Astrocyte of the hippocampus (primary cell): ENCODE measurements around the gene MAD2L2.
A peak's percentile ranks its signal among the peaks of the same experiment; 100 is the strongest.

Experiments
- DNase-seq: peaks from one replicate; pipeline ENCODE4 v3.0.0; 2011; ENCODE audit warnings: low read depth, low spot score

MAD2L2 gene

GRCh38 chr1:11704691-11705475 lies 23.9 kb upstream of the MAD2L2 start:
- DNase-seq, result no peak

GRCh38 chr1:11704194-11704529 lies 23.2 kb upstream of the MAD2L2 start:
- DNase-seq, result peak; percentile 39

- no peak for DNase-seq
Observed at GRCh38 chr1:11703357-11704193, 22.6 kb upstream of the MAD2L2 start.

- no peak for DNase-seq
Observed at GRCh38 chr1:11701981-11702803, 21.2 kb upstream of the MAD2L2 start.

- peak; percentile 62 for DNase-seq
Observed at GRCh38 chr1:11701551-11701961, 20.6 kb upstream of the MAD2L2 start.

- DNase-seq, result no peak
Observed at GRCh38 chr1:11700601-11701467, 19.9 kb upstream of the MAD2L2 start.

GRCh38 chr1:11697893-11698210 lies 16.9 kb upstream of the MAD2L2 start:
- DNase-seq, result no peak

GRCh38 chr1:11697188-11697892 lies 16.4 kb upstream of the MAD2L2 start:
- DNase-seq, result no peak

- no peak for DNase-seq
Observed at GRCh38 chr1:11695861-11696260, 14.9 kb upstream of the MAD2L2 start.

GRCh38 chr1:11693917-11694316 lies 13.0 kb upstream of the MAD2L2 start:
- no peak for DNase-seq

- peak; percentile 93 for DNase-seq
Observed at GRCh38 chr1:11693024-11693590, 12.2 kb upstream of the MAD2L2 start.

- DNase-seq, result peak; percentile 45
Observed at GRCh38 chr1:11691928-11692711, 11.2 kb upstream of the MAD2L2 start.

GRCh38 chr1:11691302-11691914 lies 10.5 kb upstream of the MAD2L2 start, which contains the start of gene DRAXIN:
TSS of gene DRAXIN (plus strand) at chr1:11691710. CDS start at chr1:11706259, 14,549 bp downstream.
- DNase-seq, result peak; percentile 81

GRCh38 chr1:11690397-11691301 lies 9.7 kb upstream of the MAD2L2 start:
- DNase-seq, result peak; percentile 67

GRCh38 chr1:11688506-11688905 lies 7.6 kb upstream of the MAD2L2 start:
- no peak for DNase-seq

- no peak for DNase-seq
Observed at GRCh38 chr1:11685210-11685752, 4.3 kb upstream of the MAD2L2 start.

- no peak for DNase-seq
Observed at GRCh38 chr1:11684070-11684469, 3.1 kb upstream of the MAD2L2 start.

- no peak for DNase-seq
Observed at GRCh38 chr1:11682799-11683198, 1.9 kb upstream of the MAD2L2 start.
